H54 (cell line): ENCODE data around the gene FYCO1.

ENCODE experiments used
- DNase-seq: peaks from one replicate; pipeline ENCODE4 v3.0.0; 2011; ENCODE audit warnings: low spot score, mixed read lengths; ENCODE audit not compliant: insufficient read length
- FAIRE-seq: peaks from 3 replicates; lab custom pipeline; 2011; peaks lifted over from hg19 to GRCh38; lab: Jason Lieb, UNC
- POLR2A ChIP-seq: IDR thresholded peaks from 2 replicates; pipeline ENCODE4 v1.6.1; 2011; ENCODE audit warnings: low read depth, mild to moderate bottlenecking, low read length

FYCO1 gene

GRCh38 chr3:45985532-45986302 is 9.9 kb downstream of the FYCO1 start:
- DNase-seq: no peak
- FAIRE-seq: no peak
- no peak for TF ChIP-seq POLR2A

- no peak for FAIRE-seq
- TF ChIP-seq POLR2A: no peak
Observed at GRCh38 chr3:45984331-45985312, 11.0 kb downstream of the FYCO1 start.

GRCh38 chr3:45983770-45984169 is 11.9 kb downstream of the FYCO1 start:
- DNase-seq (no peak), FAIRE-seq (no peak)
- no peak for TF ChIP-seq POLR2A

More at GRCh38 chr3:45984331-45985312, 11.0 kb downstream of the FYCO1 start:
- no peak for DNase-seq

GRCh38 chr3:45981346-45982074 is 14.1 kb downstream of the FYCO1 start:
- FAIRE-seq: no peak
- TF ChIP-seq POLR2A: no peak
- DNase-seq: no peak

GRCh38 chr3:45980819-45981218 is 14.8 kb downstream of the FYCO1 start:
- TF ChIP-seq POLR2A: no peak
- no peak for FAIRE-seq
- no peak for DNase-seq

GRCh38 chr3:45980229-45980813 is 15.3 kb downstream of the FYCO1 start:
- no peak for TF ChIP-seq POLR2A
- FAIRE-seq (no peak), DNase-seq (no peak)

GRCh38 chr3:45979378-45979777 is 16.2 kb downstream of the FYCO1 start:
- no peak for TF ChIP-seq POLR2A
- DNase-seq (no peak), FAIRE-seq (no peak)

GRCh38 chr3:45978006-45978761 is 17.4 kb downstream of the FYCO1 start:
- FAIRE-seq (no peak), DNase-seq (no peak)
- no peak for TF ChIP-seq POLR2A

GRCh38 chr3:45976191-45977091 is 19.2 kb downstream of the FYCO1 start:
- no peak for TF ChIP-seq POLR2A
- no peak for FAIRE-seq
- no peak for DNase-seq

- DNase-seq: no peak
- no peak for FAIRE-seq
- TF ChIP-seq POLR2A: no peak
Observed at GRCh38 chr3:45975686-45976085, 19.9 kb downstream of the FYCO1 start.

- DNase-seq (no peak), FAIRE-seq (no peak)
- no peak for TF ChIP-seq POLR2A
Observed at GRCh38 chr3:45974686-45975085, 20.9 kb downstream of the FYCO1 start.
